Islet of Langerhans (tissue), 1 donor: ENCODE measurements around the gene DUSP19.
"Not testable (repeated sequence)": the region's sequence is repeated elsewhere in the genome, so short reads cannot be mapped to it uniquely, and the experiment has no call there.

ENCODE experiments used
- FAIRE-seq: peaks from one replicate; lab custom pipeline; 2011; peaks lifted over from hg19 to GRCh38; lab: Jason Lieb, UNC

DUSP19 gene, protein sequence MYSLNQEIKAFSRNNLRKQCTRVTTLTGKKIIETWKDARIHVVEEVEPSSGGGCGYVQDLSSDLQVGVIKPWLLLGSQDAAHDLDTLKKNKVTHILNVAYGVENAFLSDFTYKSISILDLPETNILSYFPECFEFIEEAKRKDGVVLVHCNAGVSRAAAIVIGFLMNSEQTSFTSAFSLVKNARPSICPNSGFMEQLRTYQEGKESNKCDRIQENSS

DNA sequence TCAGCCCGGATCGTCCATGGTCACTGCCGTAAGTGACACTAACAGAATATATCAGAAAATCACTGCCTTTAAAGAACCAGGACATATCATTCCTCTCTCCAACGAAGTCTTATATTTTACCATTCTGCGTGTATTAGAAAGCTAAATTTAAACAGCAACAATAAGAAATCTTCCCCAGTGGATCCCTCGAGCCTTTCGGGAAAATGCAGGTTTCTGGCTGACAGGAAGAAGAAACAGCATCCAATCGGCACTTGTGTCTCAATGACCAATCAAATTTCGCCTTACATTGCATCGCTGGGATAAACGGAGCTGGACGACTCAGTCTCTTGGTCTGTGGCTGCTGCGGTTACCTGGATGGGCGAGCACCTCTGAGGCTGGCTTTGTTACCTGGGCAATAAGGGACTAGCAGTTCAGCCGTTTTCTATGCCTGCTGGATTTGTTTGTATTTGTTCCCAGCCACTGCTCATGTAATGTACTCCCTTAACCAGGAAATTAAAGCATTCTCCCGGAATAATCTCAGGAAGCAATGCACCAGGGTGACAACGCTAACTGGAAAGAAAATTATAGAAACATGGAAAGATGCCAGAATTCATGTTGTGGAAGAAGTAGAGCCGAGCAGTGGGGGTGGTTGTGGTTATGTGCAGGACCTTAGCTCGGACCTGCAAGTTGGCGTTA lies at the start of gene DUSP19:
DUSP19 (plus strand) TSS at position 284 of the 675 bp plus-strand sequence; CDS start at position 471, 187 bp downstream.
- peak; percentile 99 for FAIRE-seq

DNA sequence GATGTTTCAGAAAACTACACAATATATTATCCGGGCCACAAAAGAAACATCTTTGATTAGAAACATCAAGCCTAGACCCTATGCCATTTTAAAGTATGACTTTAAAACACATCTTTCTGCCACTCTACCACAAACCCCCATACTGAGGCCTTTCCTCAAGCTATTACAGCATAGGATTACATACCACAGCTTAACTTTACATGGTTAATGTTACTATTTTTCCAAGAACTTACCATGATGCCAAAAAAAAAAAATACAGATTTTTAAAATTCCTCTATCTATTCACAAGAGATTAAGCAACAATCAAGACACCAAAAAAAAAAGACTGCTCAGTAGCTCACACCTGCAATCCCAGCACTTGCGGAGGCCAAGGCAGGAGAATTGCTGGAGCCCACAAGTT lies 49.3 kb upstream of the DUSP19 start:
- no peak for FAIRE-seq

DNA sequence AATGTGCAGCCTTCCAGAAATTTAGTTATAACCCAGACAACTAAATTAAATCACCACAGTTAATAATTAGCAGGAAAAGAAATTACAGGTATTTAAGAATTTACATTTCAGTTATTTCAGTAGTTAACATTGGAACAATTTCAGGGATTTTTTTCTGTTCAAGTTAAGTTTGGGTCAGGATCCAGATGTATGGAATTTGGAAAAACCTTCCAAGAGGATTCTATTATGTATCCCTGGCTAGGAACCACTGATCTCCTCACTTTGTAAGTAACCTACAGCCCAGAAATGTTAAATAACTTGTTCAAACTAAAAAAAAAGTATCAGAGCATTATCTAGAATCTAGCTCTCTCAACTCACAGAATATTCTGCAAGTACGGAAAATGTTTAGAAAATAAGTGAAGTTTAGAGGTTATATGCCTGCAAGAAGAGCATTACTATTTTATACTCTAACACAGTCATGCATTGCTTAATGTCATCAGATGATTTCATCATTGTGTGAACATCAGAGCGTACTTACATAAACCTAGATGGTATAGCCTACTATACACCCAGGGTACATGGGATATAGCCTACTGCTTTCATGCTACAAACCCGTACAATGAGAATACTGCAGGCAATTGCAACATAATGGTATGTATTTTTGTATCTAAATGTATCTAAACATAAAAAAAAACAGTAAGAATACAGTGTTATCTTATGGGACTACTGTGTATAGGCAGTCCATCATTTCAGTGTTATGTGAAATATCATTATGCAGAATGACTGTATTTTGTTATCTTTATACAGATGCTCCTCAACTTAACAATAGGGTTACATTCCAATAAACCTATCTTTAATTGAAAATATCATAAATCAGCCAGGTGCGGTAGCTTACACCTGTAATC lies 46.4 kb upstream of the DUSP19 start:
- FAIRE-seq: peak; percentile 73

DNA sequence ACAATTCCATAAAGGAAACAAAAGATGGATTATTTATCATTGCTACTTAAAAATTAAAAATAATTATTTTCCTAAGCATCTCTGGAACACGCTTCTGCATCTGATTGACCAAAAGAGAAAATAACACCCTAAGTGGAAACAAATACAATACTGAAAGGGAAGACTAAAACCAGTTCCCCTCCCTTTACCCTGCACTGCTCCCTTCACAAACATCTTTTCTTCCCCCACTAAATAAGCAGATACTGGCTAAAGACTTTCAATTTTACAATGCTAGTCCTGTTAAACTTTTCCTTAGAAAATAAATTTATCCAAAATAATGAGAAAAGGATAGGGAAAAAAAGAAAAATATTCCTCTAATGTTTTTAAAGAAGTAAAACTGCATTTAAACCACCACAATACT lies 44.6 kb upstream of the DUSP19 start:
- no peak for FAIRE-seq

DNA sequence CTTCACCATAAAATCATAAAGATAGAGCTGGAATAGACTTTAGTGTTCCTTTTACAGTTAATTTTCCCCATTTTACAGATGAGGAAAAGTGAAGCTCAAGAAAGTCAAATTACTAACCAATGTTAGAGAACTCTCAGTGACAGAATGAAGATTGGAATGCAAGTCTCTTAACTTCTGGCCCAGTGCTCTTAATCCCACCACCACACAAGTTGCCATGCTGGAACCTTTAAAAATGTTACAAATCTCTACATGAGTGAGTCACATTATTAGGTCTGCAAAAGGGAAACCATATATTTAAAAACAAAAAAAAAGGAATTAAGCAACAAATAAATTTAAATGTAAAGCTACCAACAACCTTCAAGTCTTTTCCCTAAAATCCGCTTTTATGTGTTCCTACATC lies 43.7 kb upstream of the DUSP19 start:
- FAIRE-seq: no peak

DNA sequence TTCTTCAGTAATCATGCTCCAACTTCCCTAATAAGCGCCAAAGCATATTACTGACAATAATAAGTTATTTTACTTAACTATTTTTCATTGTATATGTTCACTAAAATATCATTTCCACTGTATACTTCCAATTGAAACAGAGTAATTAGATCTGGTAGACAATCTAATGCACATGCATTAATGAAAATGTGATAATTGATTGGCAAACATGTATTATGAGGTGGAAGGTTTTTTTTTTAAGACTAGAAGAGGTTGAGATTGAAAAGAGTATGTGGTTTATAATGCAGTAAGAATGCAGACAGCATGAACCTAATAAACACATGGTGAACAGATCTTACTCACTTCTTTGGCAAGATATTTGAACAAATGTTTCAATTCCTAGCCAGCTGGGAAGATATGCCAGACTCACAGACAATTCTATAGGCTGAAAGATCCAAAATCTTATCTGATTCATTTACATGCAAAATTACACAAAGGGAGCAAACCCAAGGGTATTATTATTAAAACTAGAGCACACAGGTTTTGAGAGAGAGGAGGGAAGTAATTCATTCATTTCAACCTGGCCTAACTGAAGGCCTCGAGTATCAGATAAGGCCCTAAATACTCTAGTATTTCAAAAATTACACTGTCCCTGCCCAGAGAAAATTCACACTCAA lies 43.1 kb upstream of the DUSP19 start:
- peak; percentile 72 for FAIRE-seq

DNA sequence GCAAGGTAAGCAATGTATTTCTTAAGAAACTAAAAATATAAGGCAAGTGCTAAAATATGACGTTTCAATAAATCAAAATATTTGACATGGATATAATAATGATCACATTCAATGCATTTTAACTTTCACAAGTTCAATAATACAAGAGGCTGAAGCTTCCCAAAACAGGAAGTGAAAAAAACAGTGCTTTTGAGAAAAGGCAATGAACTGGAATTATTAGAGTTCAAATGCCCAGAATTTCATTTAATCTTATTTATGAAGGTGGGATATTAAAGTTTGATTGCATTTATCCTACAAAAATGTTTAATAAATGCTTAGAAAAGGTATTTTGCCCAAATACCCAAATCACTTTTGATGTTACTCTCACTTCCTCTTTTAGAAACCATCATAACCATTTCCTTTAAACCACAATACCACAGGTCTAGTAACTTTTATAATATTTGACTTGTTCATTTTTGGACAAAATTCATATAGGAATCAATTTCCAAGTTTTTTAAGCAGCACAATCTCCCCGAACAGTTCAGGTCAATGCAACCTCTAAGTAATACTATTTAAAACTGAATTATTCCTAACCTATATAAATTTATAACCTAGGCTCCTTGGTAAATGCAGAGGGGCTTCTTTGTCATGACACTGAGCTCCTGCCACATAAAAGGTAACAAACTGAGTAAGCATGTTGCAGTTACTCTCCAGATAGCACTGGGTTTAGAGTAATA lies 42.4 kb upstream of the DUSP19 start:
- FAIRE-seq: peak; percentile 49

DNA sequence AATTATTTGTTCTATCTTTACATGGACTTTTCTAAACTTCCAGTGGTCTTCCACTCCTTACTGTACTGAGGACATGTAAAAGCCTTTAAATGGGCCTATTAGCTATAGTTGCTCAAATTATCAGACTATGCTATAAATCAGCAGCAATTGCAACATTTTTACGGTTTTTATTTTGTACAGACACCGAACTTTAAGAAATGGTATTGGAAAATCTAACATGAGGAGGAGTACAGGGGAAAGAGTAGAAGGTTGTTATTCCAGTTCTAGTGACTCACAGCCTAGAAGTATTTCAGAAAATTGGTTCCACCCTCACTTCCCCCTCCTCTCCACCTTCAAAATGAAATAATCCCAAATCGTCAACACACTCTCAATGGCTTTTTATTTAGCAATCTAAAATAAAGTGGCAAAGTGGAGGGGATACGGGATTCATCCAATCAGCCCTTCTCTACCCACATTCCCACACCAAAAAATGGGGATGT lies 41.4 kb upstream of the DUSP19 start:
- FAIRE-seq: no peak

DNA sequence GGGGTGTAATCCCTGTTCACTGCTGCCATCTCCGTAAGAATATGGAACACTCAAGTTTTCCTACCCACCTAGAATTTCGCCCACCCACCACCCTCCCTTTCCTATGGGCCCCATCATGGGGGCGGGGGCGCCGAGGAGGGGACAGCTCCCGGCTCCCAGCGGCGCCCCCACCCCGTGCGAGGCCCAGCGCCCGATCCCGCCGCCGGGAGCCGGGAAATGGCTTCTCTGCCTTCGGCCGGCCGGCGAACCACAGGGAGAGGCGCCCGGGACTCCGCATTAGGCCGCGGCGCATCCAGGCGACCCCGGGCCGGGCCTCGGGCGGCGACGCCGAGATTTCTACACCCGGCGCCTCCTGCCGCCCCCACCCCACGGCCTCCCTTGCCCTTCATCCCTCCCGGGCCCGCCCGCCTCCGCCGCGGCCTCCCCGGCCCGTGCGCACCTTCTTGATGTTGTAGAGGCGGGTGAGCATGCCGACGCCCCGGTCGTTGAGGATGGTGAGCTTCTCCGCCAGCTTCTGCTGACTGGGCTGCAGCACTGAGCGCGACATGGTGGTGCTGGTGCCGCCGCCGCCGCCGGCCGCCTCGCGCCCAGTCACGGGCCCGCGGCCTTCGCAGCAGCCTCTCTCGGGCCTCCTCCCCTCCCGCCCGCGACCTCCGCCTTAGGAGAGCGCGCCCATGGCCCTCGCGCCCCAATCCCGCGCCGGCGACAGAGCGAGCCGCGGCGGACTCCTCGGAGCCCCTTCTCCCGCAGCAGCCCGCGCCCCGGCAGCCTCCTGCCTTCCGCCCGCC lies 40.8 kb upstream of the DUSP19 start:
- FAIRE-seq: no peak

DNA sequence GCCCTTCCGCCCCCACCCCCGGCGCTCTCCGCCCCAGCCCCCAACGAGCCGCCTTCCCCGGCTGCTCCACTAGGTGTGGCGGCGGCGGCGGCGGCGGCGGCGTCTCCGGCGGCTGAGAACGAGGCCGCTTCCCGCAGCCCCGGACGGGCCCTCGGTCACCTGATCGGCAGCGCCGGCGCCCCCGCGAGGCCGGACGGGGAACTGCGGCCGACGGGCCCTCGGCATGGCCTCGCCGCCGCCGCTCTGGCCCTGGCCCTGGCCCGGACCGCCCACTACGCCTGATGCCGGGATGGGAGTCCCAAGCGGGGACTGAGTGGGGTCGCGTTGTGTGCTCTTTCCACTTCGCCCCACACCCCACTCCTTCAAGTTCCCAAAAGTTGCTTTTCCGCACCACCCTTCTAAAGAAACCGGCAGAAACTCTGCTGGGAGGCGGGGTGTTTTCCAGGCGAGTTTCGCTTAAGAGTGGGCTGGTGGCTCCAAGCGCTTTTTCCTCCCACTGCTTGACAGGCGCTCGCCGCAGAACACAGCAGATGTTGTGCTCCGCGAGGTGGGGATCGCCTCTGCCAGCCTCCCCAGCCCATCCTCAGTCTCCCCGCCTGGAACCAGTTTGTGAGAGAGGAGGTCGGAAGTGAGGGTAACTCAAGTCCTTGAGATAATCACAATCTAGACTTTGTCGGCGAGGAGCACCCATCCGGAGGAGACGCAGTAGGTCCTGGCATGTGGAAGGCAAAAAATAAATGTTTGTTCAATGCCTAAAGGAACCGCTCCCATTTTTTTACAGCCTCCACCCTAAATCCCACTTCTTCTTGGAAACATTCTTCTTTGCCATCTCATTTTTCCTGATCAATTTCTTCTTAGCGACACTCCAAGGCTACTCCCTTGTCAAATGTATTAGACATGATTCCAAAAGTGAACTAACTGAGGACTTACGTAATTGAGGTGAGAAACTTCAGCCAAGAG lies 39.9 kb upstream of the DUSP19 start, which contains the start of gene NCKAP1:
NCKAP1 (minus strand) TSS at position 117 of the 960 bp plus-strand sequence. CDS start 358 bp downstream, outside the sequence.
- peak; percentile 17 for FAIRE-seq

DNA sequence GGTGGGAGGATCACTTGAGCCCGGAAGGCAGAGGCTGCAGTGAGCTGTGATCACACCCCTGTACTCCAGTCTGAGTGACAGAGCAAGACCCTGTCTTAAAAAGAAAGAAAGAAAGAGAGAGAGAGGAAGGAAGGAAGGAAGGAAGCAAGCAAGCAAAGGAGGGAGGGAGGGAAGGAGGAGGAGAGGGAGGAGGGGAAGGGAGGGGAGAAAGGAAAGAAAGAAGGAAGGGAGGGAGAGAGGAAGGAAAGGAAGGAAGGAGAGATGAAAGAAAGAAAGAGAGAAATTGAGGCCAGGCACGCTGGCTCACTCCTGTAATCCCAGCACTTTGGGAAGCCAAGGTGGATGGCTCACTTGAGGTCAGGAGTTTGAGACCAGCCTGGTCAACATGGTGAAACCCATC lies 37.9 kb upstream of the DUSP19 start:
- no peak for FAIRE-seq

DNA sequence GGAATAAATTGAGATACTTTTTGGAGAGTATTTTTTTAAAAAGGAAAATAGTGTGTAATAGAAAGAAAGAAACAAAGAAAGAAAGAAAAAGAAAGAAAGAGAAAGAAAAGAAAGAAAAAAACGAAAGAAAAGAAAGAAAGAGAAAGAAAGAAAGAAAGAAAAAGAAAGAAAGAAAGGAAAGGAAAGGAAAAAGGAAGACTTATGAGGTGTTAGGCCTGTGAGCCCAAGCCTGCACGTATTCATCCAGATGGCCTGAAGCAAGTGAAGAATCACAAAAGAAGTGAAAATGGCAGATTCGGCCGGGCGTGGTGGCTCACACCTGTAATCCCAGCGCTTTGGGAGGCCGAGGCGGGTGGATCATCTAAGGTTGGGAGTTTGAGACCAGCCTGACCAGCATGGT lies 35.0 kb upstream of the DUSP19 start:
- FAIRE-seq: not testable (repeated sequence)

DNA sequence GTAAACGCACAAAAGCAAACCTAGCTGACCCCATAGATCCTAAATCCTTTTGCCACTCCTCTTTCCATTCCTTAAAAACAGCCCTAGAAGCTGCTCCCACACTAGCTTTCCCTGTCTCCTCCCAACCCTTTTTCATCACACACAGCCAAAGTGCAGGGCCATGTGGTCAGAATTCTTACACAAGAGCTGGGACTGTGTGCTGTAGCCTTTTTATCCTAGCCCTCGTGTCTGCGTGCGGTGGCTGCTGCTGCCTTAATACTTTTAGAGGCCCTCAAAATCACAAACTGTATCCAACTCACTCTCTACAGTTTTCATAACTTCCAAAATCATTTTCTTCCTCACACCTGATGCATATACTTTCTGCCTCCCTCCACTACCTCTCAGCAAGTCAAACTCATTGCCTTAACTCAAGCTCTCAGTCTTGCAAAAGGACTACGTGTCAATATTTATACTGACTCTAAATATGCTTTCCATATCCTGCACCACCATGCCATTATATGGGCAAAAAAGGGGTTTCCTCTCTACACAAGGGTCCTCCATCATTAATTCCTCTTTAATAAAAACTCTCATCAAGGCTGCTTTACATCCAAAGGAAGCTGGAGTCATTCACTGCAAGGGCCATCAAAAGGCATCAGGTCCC lies 30.9 kb upstream of the DUSP19 start:
- FAIRE-seq: not testable (repeated sequence)

DNA sequence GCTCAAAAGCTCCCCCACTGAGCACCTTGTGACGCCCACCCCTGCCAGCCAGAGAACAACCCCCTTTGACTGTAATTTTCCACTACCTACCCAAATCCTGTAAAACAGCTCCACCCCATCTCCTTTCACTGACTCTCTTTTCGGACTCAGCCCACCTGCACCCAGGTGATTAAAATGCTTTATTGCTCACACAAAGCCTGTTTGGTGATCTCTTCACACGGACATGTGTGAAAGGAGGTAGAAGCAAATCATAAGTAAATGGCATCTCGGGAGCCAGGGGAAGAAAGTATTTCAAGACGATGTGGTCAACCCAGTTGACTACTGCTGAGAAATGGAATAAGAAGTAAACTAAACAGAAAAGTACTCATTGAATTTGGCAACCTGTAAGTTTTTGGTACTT lies 29.1 kb upstream of the DUSP19 start:
- no peak for FAIRE-seq

DNA sequence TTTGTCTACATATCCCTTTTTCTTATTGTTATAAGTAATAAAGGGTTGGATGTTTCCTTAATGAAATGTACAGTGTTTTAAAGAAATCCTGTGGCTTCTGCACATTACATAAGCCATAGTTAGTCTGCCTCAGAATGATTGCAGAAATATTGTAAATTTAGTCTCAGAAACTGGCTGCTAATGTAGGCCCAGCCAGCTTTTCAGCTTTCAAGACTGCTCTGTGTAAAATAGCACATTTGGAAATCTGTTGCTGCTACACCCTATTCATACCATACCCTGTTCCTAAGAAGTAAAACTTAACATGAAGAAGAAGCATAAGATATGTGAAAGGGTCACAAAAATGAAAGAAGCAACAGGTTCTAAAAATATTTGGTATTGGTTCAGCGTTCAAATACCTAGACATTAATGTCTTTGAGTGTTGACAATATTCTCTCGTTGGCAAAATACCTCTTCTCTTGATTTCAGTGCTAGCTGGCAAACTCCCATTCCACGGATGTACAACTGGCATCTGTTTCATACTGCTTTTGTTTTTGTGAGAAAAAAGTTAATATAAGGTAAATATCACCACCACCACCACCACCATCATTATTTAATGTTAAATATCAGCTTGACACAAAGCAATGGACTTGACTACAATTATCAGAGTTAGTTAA lies 21.1 kb upstream of the DUSP19 start:
- FAIRE-seq: no peak

DNA sequence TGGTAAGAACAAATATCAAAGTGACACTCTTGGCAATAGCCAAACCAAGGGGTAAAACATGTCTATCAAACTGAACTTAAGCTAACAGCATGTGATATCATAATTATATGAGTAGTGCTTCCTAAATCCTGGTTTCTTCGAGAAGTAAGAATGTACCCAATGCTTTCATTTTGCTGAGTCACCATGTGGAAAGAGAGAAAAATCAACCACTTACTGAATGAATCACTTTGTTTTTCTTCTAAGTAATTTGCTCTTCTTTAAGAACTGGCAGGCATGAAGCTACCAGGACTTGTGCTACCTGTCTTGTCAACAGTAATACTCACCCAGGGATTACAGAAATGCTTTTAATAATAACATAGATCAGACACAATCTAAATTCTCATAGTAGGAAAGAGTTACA lies 19.0 kb upstream of the DUSP19 start:
- FAIRE-seq: no peak

DNA sequence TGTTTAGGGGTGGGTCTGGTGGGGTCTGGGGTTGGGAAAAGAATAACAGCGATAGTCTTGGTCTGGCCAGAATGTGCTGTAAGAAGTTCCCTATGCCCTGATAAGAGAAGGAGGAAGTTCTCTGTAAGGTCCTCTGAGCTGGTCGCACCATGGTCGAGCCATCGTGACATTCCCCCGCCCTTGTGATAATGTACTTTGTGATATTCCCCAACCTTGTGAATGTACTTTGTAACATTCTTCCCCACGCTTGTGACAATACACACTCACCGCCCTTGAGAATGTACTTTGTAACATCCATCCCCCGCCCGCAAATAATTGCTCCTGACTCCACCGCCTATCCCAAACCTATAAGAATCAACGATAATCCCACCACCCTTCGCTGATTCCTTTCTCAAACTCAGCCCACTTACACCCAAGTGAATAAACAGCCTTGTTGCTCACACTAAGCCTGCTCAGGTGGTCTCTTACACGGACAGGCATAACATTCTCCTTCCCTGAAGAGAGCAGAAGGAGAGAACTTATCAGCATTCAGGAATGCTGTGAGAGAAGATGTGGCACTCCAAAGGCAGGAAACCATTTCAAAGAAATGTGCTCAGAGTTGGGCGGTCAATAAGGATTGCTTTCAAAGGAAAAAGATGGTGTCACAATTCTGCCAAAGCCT lies 17.8 kb upstream of the DUSP19 start:
- no peak for FAIRE-seq

DNA sequence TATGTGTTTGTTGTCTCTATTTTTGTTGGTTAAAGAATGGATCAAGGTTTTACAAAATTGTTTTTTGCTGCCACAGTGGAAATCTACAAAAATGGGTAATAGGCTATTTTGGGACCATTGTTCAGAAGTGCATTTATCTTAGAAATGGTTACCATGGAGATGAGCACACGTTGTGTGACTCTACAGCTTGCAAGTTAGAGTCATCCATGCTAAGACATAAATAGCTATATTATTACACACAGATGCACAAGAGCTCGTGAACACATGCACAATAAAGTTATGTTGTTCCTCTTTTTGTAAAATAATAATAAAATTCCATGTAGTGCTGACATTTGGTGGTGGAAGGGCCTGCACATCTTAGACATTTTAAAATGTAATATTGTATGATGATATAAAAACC lies 15.5 kb upstream of the DUSP19 start:
- FAIRE-seq: no peak
